Epithelial cell of proximal tubule (primary cell): ENCODE measurements around the gene AKAP13. TPM values are rescaled to one million over a fixed set of nuclear protein-coding genes. Genes with fewer than 3 reads are reported as not detected.

Experiments
- DNase-seq: peaks from one replicate; pipeline ENCODE4 v3.0.0-alpha.2; 2011; ENCODE audit warnings: low read depth
- H3K4me3 ChIP-seq: 2 replicates; pipeline ENCODE4 v1.5.1; 2011; ENCODE audit warnings: low read depth, mild to moderate bottlenecking, low read length
- total RNA-seq: library from RNA; depleted of rRNA; stranded (reverse); fragments of >200 nt; gene quantifications from 2 replicates; pipeline ENCODE4 v1.2.3, GENCODE V29; 2015
- TF ChIP-seq, protein P1 (sequence below): conservative IDR thresholded peaks from 2 replicates; pipeline ENCODE4 v1.5.1; 2012; ENCODE audit warnings: low read depth, mild to moderate bottlenecking, low read length

The AKAP13 gene
- total RNA-seq, 1 donor from 2014 or later = 40.9 TPM

- no peak for DNase-seq
- TF ChIP-seq, protein P1, sequence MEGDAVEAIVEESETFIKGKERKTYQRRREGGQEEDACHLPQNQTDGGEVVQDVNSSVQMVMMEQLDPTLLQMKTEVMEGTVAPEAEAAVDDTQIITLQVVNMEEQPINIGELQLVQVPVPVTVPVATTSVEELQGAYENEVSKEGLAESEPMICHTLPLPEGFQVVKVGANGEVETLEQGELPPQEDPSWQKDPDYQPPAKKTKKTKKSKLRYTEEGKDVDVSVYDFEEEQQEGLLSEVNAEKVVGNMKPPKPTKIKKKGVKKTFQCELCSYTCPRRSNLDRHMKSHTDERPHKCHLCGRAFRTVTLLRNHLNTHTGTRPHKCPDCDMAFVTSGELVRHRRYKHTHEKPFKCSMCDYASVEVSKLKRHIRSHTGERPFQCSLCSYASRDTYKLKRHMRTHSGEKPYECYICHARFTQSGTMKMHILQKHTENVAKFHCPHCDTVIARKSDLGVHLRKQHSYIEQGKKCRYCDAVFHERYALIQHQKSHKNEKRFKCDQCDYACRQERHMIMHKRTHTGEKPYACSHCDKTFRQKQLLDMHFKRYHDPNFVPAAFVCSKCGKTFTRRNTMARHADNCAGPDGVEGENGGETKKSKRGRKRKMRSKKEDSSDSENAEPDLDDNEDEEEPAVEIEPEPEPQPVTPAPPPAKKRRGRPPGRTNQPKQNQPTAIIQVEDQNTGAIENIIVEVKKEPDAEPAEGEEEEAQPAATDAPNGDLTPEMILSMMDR = no peak
- no peak overlapping the region for H3K4me3 ChIP-seq
Measured at GRCh38 chr15:85753791-85754452, 373.5 kb downstream of the AKAP13 start.

- H3K4me3 ChIP-seq = no peak overlapping the region
- DNase-seq = no peak
- TF ChIP-seq, protein P1 = no peak
Measured at GRCh38 chr15:85754989-85755388, 374.6 kb downstream of the AKAP13 start.

- H3K4me3 ChIP-seq = no peak overlapping the region
- DNase-seq = no peak
Measured at GRCh38 chr15:85755471-85755870, 375.1 kb downstream of the AKAP13 start.

GRCh38 chr15:85755942-85756341 is 375.5 kb downstream of the AKAP13 start:
- no peak for DNase-seq
- TF ChIP-seq, protein P1 = no peak
- H3K4me3 ChIP-seq = no peak overlapping the region

More at GRCh38 chr15:85755471-85755870, 375.1 kb downstream of the AKAP13 start:
- TF ChIP-seq, protein P1 = no peak

DNA sequence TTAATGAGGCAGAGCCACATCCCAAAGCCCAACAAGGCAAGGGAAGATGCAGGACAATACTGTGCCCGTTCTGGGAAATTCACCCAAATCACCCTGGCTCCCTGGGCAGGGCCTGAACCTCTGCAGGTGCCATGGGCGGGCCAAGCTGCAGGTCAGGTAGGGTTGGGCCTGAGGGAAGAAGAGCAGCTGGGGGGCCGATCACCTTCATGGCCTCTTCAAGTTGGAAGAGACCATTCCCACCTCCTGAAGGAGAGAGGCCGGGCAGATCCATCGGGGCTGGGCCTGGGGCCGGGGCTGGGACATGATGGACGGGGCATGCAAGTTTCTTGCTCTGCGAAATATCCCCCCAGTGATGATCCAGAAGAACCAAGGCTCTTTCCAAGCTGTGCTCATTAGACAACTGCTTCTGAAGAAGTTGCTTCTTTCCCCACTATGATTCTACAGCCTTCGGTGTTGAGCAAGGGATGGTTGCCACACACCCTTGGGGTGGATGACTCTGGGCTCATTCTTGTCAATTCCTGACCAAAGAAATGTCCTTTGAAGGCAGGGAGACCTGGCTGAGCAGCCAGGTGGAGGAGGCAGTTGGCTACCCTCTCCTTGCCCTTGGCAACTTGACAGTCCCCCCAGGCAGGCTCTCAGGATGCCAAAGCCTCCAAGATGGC is 376.1 kb downstream of the AKAP13 start:
- no peak overlapping the region for H3K4me3 ChIP-seq
- DNase-seq = no peak
- TF ChIP-seq, protein P1 = no peak

GRCh38 chr15:85757073-85757938 is 376.9 kb downstream of the AKAP13 start:
- DNase-seq = no peak
- TF ChIP-seq, protein P1 = no peak
- H3K4me3 ChIP-seq = no peak overlapping the region
